Brain pericyte (primary cell): ENCODE results near the gene ZDHHC7.
A peak's percentile ranks its signal among the peaks of the same experiment; 100 is the strongest.
"Not testable (repeated sequence)": the region's sequence is repeated elsewhere in the genome, so short reads cannot be mapped to it uniquely, and the experiment has no call there.

Experiments used
- DNase-seq: peaks from one replicate; pipeline ENCODE4 v3.0.0-alpha.2; 2012; ENCODE audit warnings: low read depth, low spot score

Gene ZDHHC7

DNA sequence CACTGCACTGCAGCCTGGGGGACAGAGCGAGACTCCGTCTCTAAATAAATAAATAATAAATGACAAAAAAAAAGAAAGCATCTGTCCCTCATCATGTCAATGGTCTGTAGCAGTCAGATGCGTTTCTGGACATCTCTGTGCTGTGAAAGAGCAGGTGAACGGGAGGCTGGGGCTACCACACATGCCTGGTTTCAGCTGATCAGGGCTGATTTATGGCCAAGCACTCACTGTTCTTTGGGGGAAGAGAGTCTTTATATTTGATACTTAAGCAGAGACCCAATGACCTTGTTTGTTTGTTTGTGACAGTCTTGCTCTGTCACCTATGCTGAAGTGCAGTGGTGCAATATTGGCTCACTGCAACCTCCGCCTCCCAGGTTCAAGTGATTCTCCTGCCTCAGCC is 33.7 kb upstream of the ZDHHC7 start:
- no peak for DNase-seq

DNA sequence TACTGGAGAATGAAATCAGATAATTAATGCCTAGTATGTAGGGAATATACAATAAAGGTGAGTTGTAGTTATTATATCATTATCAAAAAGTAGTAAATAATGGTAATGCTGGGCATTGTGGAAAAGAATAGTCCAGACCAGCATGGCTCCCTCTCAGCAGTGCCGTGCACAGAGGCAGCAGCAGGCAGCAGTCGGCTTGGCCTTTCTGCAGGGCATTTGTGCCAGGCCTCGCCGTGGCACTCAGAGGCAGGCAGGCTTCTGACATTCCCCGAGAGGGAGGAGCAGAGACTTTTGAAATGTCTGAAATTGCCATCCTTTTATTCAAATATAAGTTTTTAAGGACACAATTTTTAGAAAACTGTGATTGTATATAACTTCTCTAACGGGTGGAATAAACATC is 31.3 kb upstream of the ZDHHC7 start:
- no peak for DNase-seq

DNA sequence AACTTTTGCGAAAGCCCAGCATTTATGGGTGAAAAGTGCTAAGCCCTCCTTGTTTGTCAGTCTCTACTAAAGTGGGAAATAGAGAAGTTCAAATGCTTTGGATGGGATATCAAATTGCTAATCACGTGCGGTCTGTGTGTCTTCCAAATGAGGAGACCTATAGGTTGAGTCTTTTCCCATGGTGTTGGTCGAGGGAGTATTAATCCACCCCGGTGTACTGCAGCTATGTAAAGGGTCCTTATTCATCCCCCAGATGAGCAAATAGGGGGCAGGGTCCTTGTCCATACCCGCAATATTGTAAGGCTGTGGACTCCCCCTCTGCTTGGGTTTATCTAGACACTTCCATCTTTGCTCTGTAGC is 30.8 kb upstream of the ZDHHC7 start:
- no peak for DNase-seq

DNA sequence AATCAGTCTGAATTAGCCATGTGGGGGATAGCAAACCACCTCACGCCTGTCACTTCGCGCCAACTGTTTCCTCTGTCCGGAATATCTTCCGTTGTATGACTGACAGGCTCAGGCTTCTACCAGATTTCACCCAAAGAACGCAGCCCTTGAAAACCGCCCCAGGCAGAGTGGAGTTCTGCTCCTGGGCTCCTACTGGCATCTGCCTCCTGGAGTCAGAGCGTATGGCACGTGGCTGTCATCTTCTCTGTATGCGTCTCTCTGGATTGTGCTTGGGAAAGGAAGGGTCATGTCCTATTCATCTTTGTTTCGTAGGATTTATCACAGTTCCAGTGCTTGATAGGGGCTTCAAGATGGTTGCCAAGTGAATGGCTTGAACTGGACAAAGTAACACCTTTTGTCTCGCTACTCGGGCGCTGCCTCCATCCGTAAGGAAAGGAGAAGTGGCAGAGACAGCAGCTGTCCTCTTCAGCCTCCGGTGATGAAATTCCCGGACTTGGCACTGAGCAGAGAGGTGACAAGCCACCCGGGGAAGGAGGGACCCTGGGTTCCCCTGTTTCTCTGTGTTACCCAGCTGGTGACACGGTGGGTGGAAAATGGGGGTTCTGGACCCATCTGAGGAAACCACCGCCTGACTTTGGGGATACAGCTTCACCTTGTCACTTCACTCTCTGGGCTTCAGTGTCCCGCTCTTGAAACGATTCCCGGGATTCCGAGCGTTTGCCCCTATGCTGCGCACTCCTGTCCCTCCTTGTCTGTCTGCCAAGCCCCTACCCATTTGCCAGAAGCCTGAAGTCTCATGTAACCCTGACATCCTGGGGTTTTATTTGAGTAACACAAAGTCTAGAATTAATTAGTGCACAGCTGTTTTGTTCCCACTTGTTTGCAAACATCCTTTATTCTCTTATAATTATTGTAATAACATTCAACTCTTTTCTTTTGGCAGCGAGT is 30.2 kb upstream of the ZDHHC7 start:
- DNase-seq, result no peak

DNA sequence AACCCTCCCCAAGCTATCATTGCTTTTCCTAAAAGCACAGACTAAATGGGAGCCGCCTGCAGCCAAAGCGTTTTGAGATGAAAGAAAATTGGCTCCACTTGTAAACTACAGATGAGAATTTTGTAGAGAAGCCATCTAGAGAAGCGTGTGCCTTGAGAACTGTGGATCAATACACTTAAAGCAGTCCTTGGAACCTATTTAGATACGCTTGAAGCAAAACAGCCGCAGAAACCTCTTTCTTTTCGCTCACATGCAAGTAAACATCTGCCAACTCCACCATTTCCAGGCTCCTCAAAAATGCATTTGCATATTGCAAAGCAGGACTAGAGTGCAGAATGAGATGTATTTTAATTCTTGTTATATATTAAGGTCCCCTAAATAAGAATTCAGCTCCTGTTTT is 29.4 kb upstream of the ZDHHC7 start:
- no peak for DNase-seq

DNA sequence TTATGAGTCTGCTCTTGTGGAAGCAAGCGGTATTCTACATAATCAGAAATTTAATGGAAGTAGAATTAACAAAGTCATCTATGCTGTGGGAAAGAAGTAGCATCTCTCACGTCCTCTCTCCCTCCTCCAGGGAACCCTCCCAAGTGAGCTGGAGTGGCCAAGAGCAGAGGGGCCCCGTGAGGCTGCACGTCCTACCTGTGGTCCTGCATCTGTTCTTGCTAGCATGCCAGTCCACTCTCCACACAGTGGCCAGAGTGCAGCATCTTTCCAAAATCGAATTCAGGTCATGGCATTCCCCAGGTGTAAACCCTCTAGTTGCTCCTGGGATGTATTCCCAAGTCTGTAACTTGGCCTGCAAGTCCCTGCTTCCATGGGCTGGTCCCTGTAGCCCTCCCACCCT is 26.4 kb upstream of the ZDHHC7 start:
- no peak for DNase-seq

DNA sequence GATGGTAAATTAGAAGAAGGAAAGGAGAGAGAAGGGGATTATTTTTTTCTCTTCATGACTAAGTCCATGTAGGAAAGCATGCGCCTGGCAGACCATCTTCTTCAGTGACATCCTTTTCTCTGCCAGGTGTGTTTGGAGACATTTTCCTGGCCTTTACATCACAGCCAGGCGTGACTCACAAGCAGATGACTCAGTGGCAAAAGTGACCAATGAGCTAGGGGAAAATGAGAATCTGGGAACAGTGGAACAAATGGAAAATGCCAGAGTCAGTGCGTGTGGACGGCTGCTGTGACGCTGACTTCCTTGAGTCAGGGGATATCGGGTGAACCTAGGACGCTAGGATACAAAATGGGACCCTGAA is 25.7 kb upstream of the ZDHHC7 start:
- DNase-seq, result no peak

DNA sequence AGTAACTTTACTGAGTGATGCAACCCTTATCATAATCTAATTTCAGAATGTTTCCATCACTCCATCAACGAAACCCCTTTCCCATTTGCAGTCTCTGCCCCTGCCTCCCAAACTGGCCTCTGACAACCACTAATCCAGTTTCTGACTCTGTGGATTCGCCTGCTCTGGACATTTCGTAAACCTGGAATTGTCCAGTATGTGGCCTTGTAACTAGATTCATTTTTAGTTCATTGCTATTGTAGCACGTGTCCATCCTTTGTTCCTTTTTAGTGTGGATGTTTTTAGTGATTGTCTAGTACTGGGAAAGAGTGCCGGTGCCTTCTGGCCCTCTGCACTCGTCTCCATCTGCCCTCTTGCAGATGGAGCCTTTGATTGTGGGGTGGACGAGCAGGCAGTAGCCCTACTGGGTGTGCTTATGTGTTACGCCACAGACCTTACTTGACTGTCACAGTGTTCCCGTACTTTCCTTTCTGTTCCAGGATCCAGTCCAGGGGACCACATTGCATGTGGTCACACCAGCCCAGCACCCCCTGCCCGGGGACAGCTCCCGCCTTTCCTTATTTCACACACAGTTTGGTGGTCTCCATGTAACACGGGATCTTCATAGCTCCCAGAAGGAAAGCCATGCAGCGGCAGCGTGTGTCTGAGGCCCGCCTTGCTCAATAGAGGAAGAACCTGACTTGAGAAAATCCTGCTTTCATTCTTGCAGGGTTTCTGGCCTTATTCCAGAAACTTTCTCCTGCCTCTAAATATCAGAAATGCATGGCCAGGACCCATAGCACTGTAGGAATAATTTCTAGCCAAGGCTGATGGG is 25.1 kb upstream of the ZDHHC7 start:
- no peak for DNase-seq

DNA sequence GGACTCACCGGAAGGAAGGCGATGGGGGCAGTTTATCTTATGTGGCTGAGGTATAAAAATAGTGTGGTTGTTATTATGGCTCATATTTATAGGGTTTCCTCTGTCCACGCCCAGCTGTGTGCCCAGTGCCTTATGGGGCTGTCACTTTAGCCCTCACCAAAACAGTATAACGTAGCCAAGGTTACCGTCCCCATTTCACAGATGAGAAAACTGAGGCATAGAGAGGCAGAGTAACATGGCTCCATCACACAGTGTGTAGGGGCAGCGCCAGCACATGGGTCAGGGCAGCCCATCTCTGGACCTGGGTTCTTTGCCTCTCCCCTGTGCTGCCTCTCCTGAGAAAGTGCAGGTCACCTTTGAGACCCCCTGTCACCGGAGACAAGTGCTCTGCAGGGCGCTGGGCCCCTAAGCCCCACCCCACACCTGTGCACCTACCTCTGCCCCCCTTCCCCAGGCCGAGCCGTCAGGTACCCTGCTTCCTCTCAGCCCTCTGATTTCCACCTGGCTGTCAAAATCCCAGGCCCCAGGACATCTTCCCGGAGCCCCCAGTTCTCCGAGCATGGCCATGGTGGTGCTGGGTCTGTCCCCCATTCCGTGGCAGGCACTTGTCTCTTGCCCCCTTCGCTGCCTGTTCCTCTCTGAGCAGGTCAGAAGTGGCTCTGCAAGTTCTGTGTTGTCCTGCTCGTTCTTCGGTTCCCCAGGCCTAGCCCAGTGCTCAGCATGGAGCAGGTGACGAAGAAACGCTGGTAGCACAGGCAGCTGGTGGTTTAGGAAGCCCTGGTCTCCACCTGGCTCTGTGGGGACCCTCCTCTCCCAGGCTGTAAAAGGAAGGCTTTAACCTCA is 23.5 kb upstream of the ZDHHC7 start:
- no peak for DNase-seq

DNA sequence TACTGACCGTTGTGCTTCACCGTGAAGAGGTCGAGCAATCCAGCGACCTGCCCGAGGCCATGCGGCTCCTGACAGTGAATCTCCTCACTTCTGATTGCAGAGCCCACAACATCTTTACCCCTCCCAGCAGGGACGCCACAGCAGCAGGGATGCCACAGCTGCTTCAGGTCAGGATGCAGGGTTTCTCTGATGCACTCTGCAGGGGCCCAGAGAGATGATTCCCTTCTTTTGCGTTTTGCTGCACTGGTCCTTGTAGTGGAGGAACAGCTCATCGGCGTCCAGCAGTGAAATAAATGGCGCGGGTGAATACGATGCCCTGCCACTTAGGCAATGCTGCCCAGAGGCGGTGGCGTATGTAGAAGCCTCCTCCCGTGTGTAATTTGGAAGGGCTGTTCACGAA is 21.8 kb upstream of the ZDHHC7 start:
- no peak for DNase-seq

DNA sequence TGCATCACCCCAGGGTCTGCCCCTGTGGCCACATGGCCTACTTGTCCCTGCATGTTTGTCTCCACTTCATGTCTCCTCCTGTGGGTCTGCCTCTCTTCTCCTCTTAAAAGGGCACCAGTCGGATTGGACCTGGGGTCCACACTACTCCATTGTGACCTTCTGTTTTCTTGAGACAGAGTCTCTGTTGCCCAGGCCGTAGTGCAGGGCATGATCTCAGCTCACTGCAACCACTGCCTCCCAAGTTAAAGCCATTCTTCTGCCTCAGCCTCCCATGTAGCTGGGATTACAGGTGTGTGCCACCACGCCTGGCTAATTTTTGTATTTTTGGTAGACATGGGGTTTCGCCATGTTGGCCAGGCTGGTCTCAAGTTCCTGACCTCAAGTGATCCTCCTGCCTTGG is 20.9 kb upstream of the ZDHHC7 start:
- DNase-seq, result not testable (repeated sequence)

DNA sequence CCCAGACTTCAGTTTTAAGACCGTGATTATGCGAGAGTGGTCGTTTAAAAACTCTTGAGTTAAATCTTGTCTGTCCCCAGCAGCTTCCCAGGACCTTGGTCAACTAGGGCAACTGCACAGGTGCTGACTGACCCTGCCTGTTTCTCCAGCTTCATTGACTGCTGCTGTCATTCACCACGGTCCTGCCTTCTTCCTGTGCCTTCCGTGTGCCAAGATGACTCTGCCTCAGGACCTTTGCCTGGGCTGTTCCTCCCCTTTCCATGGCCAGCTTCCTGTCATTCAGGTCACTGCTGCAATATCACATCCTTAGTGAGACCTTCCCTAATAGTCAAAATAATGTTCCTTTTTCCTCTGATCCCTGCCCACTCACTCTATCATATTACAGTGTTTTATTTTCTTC is 20.1 kb upstream of the ZDHHC7 start:
- no peak for DNase-seq

DNA sequence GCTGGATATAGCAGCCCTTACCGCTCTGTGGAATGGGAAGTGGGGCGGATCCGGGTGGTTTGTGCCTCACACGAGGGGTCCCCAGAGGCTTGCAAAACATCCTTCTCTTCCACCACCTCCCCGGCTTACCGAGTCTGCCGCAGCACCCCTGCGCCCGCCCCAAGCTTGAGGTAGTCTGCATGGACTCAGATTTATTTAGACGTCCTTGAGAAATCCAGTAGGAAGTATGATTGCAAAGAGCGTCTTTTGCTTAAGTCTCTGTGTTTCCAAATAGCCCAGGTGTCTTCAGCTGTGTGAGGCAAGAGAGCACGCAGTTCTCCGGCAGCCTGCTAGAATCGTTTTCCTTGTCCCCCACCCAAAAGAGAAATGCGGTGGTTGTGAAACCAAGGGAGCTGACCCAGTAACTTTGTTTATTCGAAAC is 18.7 kb upstream of the ZDHHC7 start:
- DNase-seq, result no peak

DNA sequence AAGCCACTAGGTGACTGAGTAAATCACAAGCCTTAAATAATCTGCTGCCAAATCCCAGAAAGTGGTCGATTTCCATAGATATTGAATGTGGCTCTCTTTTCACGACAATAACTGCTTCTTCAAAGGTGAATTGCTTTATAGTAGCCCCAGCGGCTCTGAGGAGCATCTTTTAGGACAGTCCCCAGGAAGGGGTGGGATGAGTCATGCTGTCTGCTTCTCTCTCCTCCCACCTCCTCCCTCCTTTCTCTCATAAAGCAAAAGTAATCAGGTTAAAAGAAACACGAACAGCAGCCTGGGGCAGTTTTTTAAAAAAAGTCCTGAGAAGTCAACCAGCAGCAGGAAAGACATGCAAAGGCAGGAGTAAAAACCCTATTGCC is 18.1 kb upstream of the ZDHHC7 start:
- no peak for DNase-seq

DNA sequence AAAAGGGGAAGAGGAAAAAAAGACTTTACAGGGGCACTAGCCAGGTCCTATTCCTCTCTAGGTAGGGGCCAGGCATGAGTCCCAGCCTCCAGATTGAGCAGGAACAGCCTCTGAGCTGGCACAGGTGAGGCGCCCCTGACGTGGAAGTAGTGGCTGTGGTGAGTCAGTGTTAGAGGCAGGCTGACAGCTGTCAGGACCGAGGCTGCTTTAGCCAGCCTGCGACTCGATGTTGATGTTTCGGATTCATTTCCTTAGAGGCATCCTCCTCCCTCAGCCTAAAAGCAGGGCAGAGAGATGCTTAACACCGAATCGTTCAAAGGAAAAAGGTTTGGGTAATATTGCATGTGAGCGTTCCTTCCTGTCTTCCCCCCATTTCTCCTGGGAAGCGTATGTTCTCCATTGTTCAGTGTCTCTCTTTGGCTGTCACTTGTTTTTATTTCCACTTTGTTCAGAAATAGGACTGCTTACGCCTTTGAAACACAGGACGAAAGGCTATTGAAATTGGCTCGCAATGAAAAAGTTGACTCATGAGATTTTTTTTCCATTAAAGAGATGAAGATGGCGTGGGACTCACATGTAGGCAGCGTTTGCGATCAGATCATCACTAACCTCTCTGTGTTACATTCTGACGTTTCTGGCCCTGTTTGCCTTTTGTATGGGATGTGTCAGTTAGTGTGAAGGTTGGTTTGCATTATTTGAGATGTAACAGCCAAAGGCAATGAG is 17.5 kb upstream of the ZDHHC7 start:
- DNase-seq, result no peak

DNA sequence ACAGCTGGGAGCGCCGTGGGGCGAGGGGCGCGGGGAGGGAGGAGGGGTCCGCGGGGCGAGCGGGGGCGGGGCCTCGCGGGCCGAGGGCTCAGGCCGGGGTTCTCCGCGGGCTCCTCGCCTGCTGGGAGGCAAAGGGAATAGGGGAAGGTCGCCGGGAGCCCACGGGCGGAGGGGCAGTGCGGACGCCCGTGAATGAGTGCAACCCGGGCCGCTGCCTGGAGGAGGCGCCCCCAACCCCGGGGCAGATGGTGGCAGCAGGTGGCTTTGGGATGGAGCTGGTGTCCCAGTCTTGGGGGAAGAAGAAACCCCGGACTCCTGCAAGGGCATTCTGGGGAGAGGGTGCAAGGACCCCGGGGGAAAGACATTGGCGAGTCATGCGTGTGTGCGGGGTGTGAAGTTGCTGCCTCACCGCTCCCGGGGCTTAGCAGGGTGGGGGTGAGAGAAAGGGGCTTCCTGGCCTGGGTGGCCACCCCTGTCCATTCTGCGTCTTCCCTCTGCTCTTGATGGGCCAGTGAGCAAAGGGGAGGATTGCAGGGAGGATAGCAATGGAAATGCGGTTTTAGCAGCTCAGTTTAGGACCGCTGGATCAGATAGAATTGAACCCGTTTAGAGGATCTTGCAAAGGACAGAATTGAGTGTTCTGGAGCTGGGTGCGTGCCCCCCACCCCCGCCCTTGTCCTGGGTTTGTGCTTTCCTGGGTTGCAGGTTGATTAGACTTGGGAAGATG is 16.8 kb upstream of the ZDHHC7 start:
- no peak for DNase-seq

DNA sequence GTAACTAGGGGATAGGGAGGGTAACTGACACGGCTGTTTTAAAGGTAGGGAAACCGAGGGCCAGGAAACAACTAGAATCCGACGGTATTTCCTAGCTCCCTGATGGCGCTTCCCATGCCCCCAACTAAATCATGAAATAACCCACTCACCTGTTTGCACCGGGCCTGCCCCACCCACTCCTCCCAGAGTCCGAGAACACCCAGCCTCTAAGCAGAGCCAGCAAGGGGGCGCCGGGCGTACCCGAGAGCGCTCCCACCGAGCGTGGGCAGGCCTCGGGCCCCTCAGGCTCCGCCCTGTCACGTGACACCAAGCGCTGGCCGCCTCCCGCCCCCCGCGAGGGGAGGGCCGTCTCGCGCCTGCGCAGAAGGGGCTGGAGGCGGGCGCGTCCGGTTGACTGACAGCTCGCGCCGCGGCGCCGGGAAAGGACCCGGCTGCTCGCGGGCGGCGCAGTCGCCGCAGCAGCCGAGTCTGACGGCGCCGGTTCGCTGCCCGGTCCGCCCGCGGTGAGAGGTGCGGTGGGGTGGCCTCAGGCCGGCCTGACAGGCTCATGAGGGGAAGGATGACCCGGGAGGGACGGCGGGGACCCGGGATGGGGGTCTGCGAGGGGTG is 16.1 kb upstream of the ZDHHC7 start, which contains the start of gene KIAA0513:
TSS of gene KIAA0513 (plus strand) at position 447 of the 609 bp plus-strand sequence. CDS start 39,277 bp downstream, outside the sequence.
- DNase-seq, result peak; percentile 78

DNA sequence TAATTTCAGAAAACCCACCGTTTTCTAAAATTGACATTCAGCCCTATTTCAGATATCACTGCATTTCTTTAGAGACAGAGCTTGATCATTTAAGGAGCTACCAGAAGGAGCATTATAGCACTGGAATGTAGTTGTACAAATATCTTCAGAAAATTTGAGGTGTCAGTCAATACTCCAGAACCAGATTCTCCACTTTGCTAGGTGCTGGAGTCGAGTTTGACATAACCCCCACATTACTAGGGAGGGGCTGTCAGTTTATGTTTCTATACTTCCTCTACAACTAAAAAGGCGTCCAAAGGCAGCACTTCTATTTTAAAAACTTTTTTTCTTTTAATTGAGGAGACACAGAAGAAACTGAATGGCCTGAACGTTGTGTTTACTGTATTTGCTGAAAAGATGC is 15.4 kb upstream of the ZDHHC7 start:
- no peak for DNase-seq

DNA sequence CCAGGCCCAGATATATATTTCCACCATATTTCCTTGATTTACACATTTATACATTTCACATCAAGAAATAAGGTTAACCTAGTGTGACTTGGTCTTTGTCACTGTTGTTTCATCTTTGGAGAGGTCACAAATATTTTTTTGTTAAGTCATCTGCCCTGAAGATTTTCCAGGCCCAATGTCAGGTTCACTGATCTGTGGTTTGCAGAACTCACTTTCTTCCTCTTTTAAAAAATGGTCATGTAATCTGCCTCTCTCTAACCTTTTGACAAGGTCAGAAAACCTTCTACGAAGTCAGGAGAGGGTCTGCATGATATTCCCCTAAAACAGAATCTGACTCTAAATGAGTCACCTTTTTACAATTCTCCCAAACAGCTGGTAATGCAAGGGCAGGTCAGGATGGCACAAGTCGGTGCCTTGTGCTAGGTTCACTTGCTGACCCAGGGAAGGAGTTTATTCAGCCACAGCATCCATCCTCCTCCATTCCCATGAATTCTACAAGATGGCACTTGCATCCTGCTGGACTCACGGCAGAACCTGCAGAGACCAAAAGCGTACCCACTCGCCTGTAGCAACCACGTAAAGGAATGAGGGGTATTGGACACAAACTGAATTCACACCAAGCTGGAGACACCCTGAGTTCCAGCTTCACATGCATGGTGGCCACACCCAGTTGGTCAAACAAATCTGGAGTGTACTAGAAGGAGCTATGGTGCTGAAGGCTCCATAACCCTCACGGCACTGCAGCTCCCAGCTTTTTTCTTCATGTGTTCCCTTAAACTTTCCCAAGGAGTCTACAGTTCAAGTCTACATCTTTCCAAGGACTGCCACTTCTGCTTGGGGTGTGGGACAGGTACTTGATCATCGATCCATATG is 14.7 kb upstream of the ZDHHC7 start:
- no peak for DNase-seq
